Natural killer cell (primary cell): ENCODE data around the gene PROX2. TPM values are rescaled to one million over a fixed set of nuclear protein-coding genes. Genes with fewer than 3 reads are reported as not detected.

Source experiments
- ATAC-seq, 3 donors: fragments of 150-1000 bp in 2 of 3; fragments of 200-7000 bp in 1 of 3; cut with Tn5 transposase; 1 replicate in 1 of 3; 2 replicates in 2 of 3; pipeline ENCODE4 v1.10.0; 2021; ENCODE audit warnings: mild to moderate bottlenecking in 2 of 3, moderate library complexity in 2 of 3
- DNase-seq, 2 donors: peaks; one replicate each; pipeline versions ENCODE4 v3.0.0 to v3.0.0-alpha.2; 2013 to 2021; ENCODE audit warnings: mixed read lengths in 1 of 2
- H3K27ac ChIP-seq: one replicate; pipeline ENCODE4 v1.5.1; 2013; ENCODE audit warnings: mild to moderate bottlenecking, low read length
- H3K27me3 ChIP-seq: one replicate; pipeline ENCODE4 v1.6.1; 2013; ENCODE audit warnings: low read length; ENCODE audit not compliant: control insufficient read depth, insufficient read depth
- H3K36me3 ChIP-seq: one replicate; pipeline ENCODE4 v1.6.1; 2013; ENCODE audit warnings: low read length; ENCODE audit not compliant: control insufficient read depth, insufficient read depth
- H3K4me1 ChIP-seq: one replicate; pipeline ENCODE4 v1.6.1; 2013; ENCODE audit warnings: low read length; ENCODE audit not compliant: control insufficient read depth, insufficient read depth
- H3K4me3 ChIP-seq: one replicate; pipeline ENCODE4 v1.5.1; 2013; ENCODE audit warnings: low read length
- H3K9me3 ChIP-seq: one replicate; pipeline ENCODE4 v1.6.1; 2013; ENCODE audit warnings: low read length; ENCODE audit not compliant: control insufficient read depth, insufficient read depth
- H3K27ac Mint-ChIP-seq, 2 donors: one replicate each; pipeline ENCODE4 v1.8.0; 2022; ENCODE audit warnings: mild to moderate bottlenecking in 2 of 2, mixed read lengths in 2 of 2, moderate library complexity in 1 of 2
- H3K27me3 Mint-ChIP-seq, 2 donors: one replicate each; pipeline ENCODE4 v1.8.0; 2022; ENCODE audit warnings: low read depth in 2 of 2, mixed read lengths in 2 of 2
- H3K36me3 Mint-ChIP-seq: one replicate; pipeline ENCODE4 v1.8.0; 2022; ENCODE audit warnings: mixed read lengths
- H3K4me1 Mint-ChIP-seq, 2 donors: one replicate each; pipeline ENCODE4 v1.8.0; 2022; ENCODE audit warnings: mixed read lengths in 2 of 2
- H3K4me3 Mint-ChIP-seq: one replicate; pipeline ENCODE4 v1.8.0; 2022; ENCODE audit warnings: mild to moderate bottlenecking, moderate library complexity, mixed read lengths
- H3K9me3 Mint-ChIP-seq, 2 donors: one replicate each; pipeline ENCODE4 v1.8.0; 2022; ENCODE audit warnings: mixed read lengths in 2 of 2
- CTCF ChIP-seq: fragments of 200-600 bp; IDR thresholded peaks from one replicate; pipeline ENCODE4 v1.8.0; 2022; ENCODE audit warnings: antibody characterized with exemption
- WGBS: methylation state at CpG from one replicate; pipeline ENCODE4 v1.1.7; 2013; ENCODE audit warnings: missing lambda C conversion rate; ENCODE audit not compliant: insufficient coverage; 5-methylcytosine and 5-hydroxymethylcytosine counted together
- intact Hi-C: fragments of 100-400 bp; cut with micrococcal nuclease; formaldehyde crosslinking; loops from one replicate; pipeline ENCODE4 v1.14.2; 2022
- total RNA-seq, 4 donors: library from RNA; stranded (reverse); fragments of 120-200 nt in 1 of 4; gene quantifications; one replicate each; pipeline versions ENCODE4 v1.2.3 to v1.2.4, GENCODE V29; 2013 to 2022

The PROX2 gene
- total RNA-seq, 3 donors from 2014 or later (not counting 1 experiment from before 2014, with no cell fraction given): 5.1 to 7.1 (median 5.7) TPM

DNA sequence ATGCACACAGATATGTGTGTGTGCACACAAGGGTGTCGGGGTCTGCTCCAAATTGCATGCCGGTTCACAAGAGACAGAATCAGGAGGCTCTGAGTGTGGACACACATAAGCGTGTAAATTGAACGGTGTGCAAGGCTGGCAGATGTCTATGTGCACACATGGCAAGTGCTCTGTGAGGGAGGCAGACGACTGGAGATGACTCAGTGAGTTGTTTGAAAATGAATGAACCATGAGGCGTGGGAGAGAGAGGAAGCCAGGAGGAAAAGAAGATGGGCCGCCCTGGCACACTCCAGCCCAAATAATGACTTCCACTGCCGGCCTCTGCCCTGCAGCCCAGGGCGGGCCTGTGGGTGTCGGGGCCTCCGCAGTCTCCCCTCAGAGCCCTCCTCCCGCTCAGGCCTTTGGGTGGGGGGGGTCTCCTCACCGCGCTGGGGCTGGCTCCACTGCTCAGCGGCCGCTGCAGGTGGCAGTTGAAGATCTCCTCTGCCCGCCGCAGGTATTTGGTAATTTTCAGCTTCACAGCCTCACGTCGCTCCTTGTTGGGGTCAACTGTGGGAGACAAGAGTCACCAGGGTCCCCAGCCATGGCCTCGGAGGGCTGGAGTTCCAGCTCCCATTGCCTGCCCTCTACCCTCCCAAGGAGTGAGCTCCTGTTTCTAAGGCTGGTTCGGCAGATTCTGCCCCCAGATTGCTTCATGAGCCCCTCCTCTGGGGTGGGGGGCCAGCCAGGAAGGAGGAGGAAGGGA, 43.6 kb upstream of the PROX2 start:
- H3K4me3 Mint-ChIP-seq: no peak overlapping the region
- H3K27ac ChIP-seq: no peak overlapping the region
- 92% methylated on average over 21 of the region's 22 CpGs for WGBS
- peaks cover 10% of the 10 kb centered on the region for H3K4me1 ChIP-seq
- no peak overlapping the region for H3K4me3 ChIP-seq
- H3K27ac Mint-ChIP-seq: no peak overlapping the region
- H3K27me3 Mint-ChIP-seq: peaks cover 0 to 5% of the 10 kb centered on the region in 2 donors
- H3K9me3 Mint-ChIP-seq: no peaks in the 10 kb centered on the region
- no peaks in the 10 kb centered on the region for H3K9me3 ChIP-seq
- TF ChIP-seq CTCF: no peak
- H3K36me3 ChIP-seq: no peaks in the 10 kb centered on the region
- no peaks in the 10 kb centered on the region for H3K27me3 ChIP-seq
- no peaks in the 10 kb centered on the region for H3K36me3 Mint-ChIP-seq
- H3K4me1 Mint-ChIP-seq: peaks cover 0 to 3% of the 10 kb centered on the region in 2 donors
- no peak for DNase-seq
- intact Hi-C loops: no loop called here
- ATAC-seq: no peak

DNA sequence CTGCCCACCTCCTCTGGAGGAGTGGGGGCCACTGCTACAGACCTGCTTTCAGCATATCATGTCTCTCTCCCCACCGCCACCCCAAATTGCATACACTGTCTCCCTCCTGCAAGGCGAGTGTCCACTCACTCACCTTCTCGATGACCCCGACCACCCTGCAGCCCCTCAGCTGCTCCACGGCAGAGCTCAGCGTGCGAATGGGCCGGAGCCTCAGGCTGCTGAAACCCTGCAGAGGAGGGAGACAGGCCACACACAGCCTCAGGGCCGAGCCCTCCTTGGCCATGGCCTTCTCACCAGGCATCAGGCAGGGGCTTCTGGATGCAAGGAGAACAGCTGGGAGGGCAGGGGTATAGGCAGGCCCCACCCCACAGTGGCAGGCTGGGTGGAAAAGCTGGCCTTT, 42.4 kb upstream of the PROX2 start:
- H3K27ac Mint-ChIP-seq: no peak overlapping the region
- H3K27me3 Mint-ChIP-seq: no peaks in the 10 kb centered on the region
- no peak overlapping the region for H3K4me3 Mint-ChIP-seq
- Histone ChIP-seq H3K36me3 (no peaks in the 10 kb centered on the region), H3K4me3 (no peak overlapping the region), H3K4me1 (peaks cover 6% of the 10 kb centered on the region), H3K27ac (no peak overlapping the region), H3K9me3 (no peaks in the 10 kb centered on the region), H3K27me3 (no peaks in the 10 kb centered on the region)
- H3K9me3 Mint-ChIP-seq: no peaks in the 10 kb centered on the region
- no peak for TF ChIP-seq CTCF
- intact Hi-C loops: no loop called here
- WGBS: 97% methylated on average over 9 of the region's 9 CpGs
- ATAC-seq: no peak
- no peak for DNase-seq
- H3K4me1 Mint-ChIP-seq: peaks cover 0 to 1% of the 10 kb centered on the region in 2 donors
- H3K36me3 Mint-ChIP-seq: no peaks in the 10 kb centered on the region

- H3K4me3 Mint-ChIP-seq: no peak overlapping the region
- DNase-seq (no peak), ATAC-seq (no peak)
- WGBS: 86% methylated on average over 13 of the region's 13 CpGs
- H3K36me3 Mint-ChIP-seq: no peaks in the 10 kb centered on the region
- no peak overlapping the region for H3K27ac Mint-ChIP-seq
- Histone ChIP-seq H3K27me3 (no peaks in the 10 kb centered on the region), H3K4me3 (no peak overlapping the region), H3K4me1 (peaks cover 3% of the 10 kb centered on the region), H3K9me3 (no peaks in the 10 kb centered on the region), H3K27ac (no peak overlapping the region), H3K36me3 (no peaks in the 10 kb centered on the region)
- intact Hi-C loops: no loop called here
- no peaks in the 10 kb centered on the region for H3K4me1 Mint-ChIP-seq
- no peak for TF ChIP-seq CTCF
- H3K27me3 Mint-ChIP-seq: no peaks in the 10 kb centered on the region
- no peaks in the 10 kb centered on the region for H3K9me3 Mint-ChIP-seq
Observed at GRCh38 chr14:74917646-74918081, 41.7 kb upstream of the PROX2 start.

- Histone ChIP-seq H3K36me3 (no peaks in the 10 kb centered on the region), H3K4me1 (no peaks in the 10 kb centered on the region), H3K27me3 (no peaks in the 10 kb centered on the region), H3K4me3 (no peak overlapping the region), H3K9me3 (no peaks in the 10 kb centered on the region), H3K27ac (no peak overlapping the region)
- H3K4me3 Mint-ChIP-seq: no peak overlapping the region
- H3K27ac Mint-ChIP-seq: no peak overlapping the region
- H3K4me1 Mint-ChIP-seq: no peaks in the 10 kb centered on the region
- no peak for TF ChIP-seq CTCF
- intact Hi-C loops: no loop called here
- no peaks in the 10 kb centered on the region for H3K9me3 Mint-ChIP-seq
- no peaks in the 10 kb centered on the region for H3K36me3 Mint-ChIP-seq
- 79% methylated on average over 5 of the region's 5 CpGs for WGBS
- DNase-seq (no peak), ATAC-seq (no peak)
- no peaks in the 10 kb centered on the region for H3K27me3 Mint-ChIP-seq
Observed at GRCh38 chr14:74917178-74917543, 41.2 kb upstream of the PROX2 start.
